GM12891 (cell line): ENCODE results near the gene FNDC3B.

Experiments used
- DNase-seq: peaks from one replicate; pipeline ENCODE4 v3.0.0; 2011; ENCODE audit warnings: low spot score; ENCODE audit not compliant: insufficient read length
- FAIRE-seq: peaks from 2 replicates; lab custom pipeline; 2011; peaks lifted over from hg19 to GRCh38; lab: Jason Lieb, UNC
- PAX5 ChIP-seq: IDR thresholded peaks from 2 replicates; pipeline ENCODE4 v1.6.1; 2011; ENCODE audit warnings: low read length, moderate library complexity, mild to moderate bottlenecking; ENCODE audit not compliant: insufficient read depth, severe bottlenecking
- POLR2A ChIP-seq: IDR thresholded peaks from 2 replicates; pipeline ENCODE4 v1.6.1; 2011; ENCODE audit warnings: low read depth, low read length, control low read depth
- POLR2AphosphoS5 ChIP-seq: IDR thresholded peaks from 2 replicates; pipeline ENCODE4 v1.6.1; 2011; ENCODE audit warnings: low read depth, low read length, control low read depth
- POU2F2 ChIP-seq: IDR thresholded peaks from 2 replicates; pipeline ENCODE4 v1.6.1; 2011; ENCODE audit warnings: low read depth, mild to moderate bottlenecking, control low read depth, low read length, moderate library complexity
- SPI1 ChIP-seq: IDR thresholded peaks from 2 replicates; pipeline ENCODE4 v1.6.1; 2011; ENCODE audit warnings: low read depth, low read length, control low read depth
- TAF1 ChIP-seq: IDR thresholded peaks from 2 replicates; pipeline ENCODE4 v1.6.1; 2011; ENCODE audit warnings: low read depth, low read length, control low read depth

FNDC3B gene

GRCh38 chr3:172118019-172118418, 78.6 kb downstream of the FNDC3B start:
- no peak for DNase-seq
- TF ChIP-seq POLR2AphosphoS5 (no peak), PAX5 (no peak), POLR2A (no peak), TAF1 (no peak), POU2F2 (no peak), SPI1 (no peak)
- no peak for FAIRE-seq

- no peak for DNase-seq
- peak; percentile 9 for FAIRE-seq
These were observed 80.0 kb downstream of the FNDC3B start for GRCh38 chr3:172119266-172119969.

GRCh38 chr3:172120912-172121311, 81.5 kb downstream of the FNDC3B start:
- no peak for FAIRE-seq
- DNase-seq = no peak

More at GRCh38 chr3:172119266-172119969, 80.0 kb downstream of the FNDC3B start:
- TF ChIP-seq POLR2A = no peak
- no peak for TF ChIP-seq TAF1
- TF ChIP-seq POU2F2 = no peak
- no peak for TF ChIP-seq SPI1
- no peak for TF ChIP-seq PAX5
- no peak for TF ChIP-seq POLR2AphosphoS5

GRCh38 chr3:172121981-172122380, 82.6 kb downstream of the FNDC3B start:
- no peak for FAIRE-seq
- TF ChIP-seq PAX5 (no peak), POLR2A (no peak), POU2F2 (no peak), POLR2AphosphoS5 (no peak), TAF1 (no peak), SPI1 (no peak)
- DNase-seq = no peak

More at GRCh38 chr3:172120912-172121311, 81.5 kb downstream of the FNDC3B start:
- TF ChIP-seq PAX5 (no peak), TAF1 (no peak), POLR2AphosphoS5 (no peak), POU2F2 (no peak), SPI1 (no peak), POLR2A (no peak)

- no peak for DNase-seq
- no peak for FAIRE-seq
- TF ChIP-seq POLR2AphosphoS5 = no peak
- TF ChIP-seq TAF1 = no peak
- TF ChIP-seq SPI1 = no peak
- no peak for TF ChIP-seq POLR2A
- TF ChIP-seq POU2F2 = no peak
- no peak for TF ChIP-seq PAX5
These were observed 84.9 kb downstream of the FNDC3B start for GRCh38 chr3:172124271-172124670.

GRCh38 chr3:172125053-172125452, 85.7 kb downstream of the FNDC3B start:
- no peak for TF ChIP-seq PAX5
- no peak for TF ChIP-seq TAF1
- TF ChIP-seq SPI1 = no peak
- TF ChIP-seq POLR2AphosphoS5 = no peak
- TF ChIP-seq POU2F2 = no peak
- TF ChIP-seq POLR2A = no peak
- FAIRE-seq = no peak
- no peak for DNase-seq

GRCh38 chr3:172125963-172126457, 86.6 kb downstream of the FNDC3B start:
- DNase-seq = no peak
- no peak for FAIRE-seq
- TF ChIP-seq SPI1 = no peak
- no peak for TF ChIP-seq POU2F2
- TF ChIP-seq PAX5 = no peak
- no peak for TF ChIP-seq TAF1
- no peak for TF ChIP-seq POLR2A
- TF ChIP-seq POLR2AphosphoS5 = no peak

- TF ChIP-seq SPI1 (no peak), TAF1 (no peak)
- FAIRE-seq = no peak
- DNase-seq = no peak
These were observed 87.4 kb downstream of the FNDC3B start for GRCh38 chr3:172126741-172127140.

- FAIRE-seq = no peak
- DNase-seq = no peak
- TF ChIP-seq PAX5 (no peak), TAF1 (no peak), POLR2A (no peak), POLR2AphosphoS5 (no peak), POU2F2 (no peak), SPI1 (no peak)
These were observed 87.8 kb downstream of the FNDC3B start for GRCh38 chr3:172127141-172127540.

- TF ChIP-seq POLR2A (no peak), TAF1 (no peak), POU2F2 (no peak), SPI1 (no peak), PAX5 (no peak)
- FAIRE-seq = no peak
- DNase-seq = no peak
These were observed 88.7 kb downstream of the FNDC3B start for GRCh38 chr3:172127929-172128580.
